HepG2 (cell line): ENCODE results near the gene MSI2. TPM values are rescaled to one million over a fixed set of nuclear protein-coding genes. Genes with fewer than 3 reads are reported as not detected.

ENCODE experiments used
- ATAC-seq: fragments of 200-7000 bp; cut with Tn5 transposase; 3 replicates; pipeline ENCODE4 v1.9.1; 2020; ENCODE audit warnings: mild to moderate bottlenecking, moderate library complexity
- BruUV-seq: library from RNA; stranded (reverse); fragments of 400-500 nt; replicated peaks from 2 replicates; lab custom pipeline; 2021; lab: Mats Ljungman, UMichigan
- CTCF ChIA-PET: fragments of 300-600 bp; formaldehyde crosslinking; extraction: SDS; loops from one replicate; lab custom pipeline; 2021; ENCODE audit warnings: low total read pairs, inconsistent platforms, low intra/inter-chr PET ratio; lab: Yijun Ruan, JAX
- POLR2A ChIA-PET: fragments of 350-600 bp; sonication (Branson Sonifier 250); formaldehyde crosslinking; loops from one replicate; lab custom pipeline; 2020; ENCODE audit warnings: antibody characterized with exemption, inconsistent platforms; lab: Yijun Ruan, JAX
- DNase-seq: peaks from one replicate; pipeline ENCODE4 v3.0.0-alpha.2; 2015; ENCODE audit warnings: low spot score
- FAIRE-seq: peaks from 3 replicates; lab custom pipeline; 2011; peaks lifted over from hg19 to GRCh38; lab: Jason Lieb, UNC
- H2AFZ ChIP-seq: one replicate; pipeline ENCODE4 v1.6.1; 2011; ENCODE audit warnings: low read length, inconsistent platforms
- H3K27ac ChIP-seq: fragments of 300-600 bp; 3 replicates; pipeline ENCODE4 v1.8.0; 2011; ENCODE audit warnings: mixed run types, mild to moderate bottlenecking, mixed read lengths, low read length, inconsistent platforms; ENCODE audit not compliant: insufficient read depth; ENCODE audit errors: extremely low read length
- H3K27me3 ChIP-seq, 2 experiments: fragments of 200-600 bp in 1 of 2; 2 replicates in 1 of 2; 3 replicates in 1 of 2; pipeline versions ENCODE4 v1.6.0 to v1.8.0; 2011; ENCODE audit warnings: low read length in 2 of 2, mild to moderate bottlenecking in 2 of 2, moderate library complexity in 2 of 2, inconsistent platforms in 1 of 2; ENCODE audit not compliant: insufficient read depth in 2 of 2, control insufficient read depth in 1 of 2
- H3K36me3 ChIP-seq, 2 experiments: fragments of 200-600 bp in 1 of 2; replicated peaks in 1 of 2; 2 replicates in 1 of 2; 3 replicates in 1 of 2; pipeline versions ENCODE4 v1.5.1 to v1.8.0; 2011; ENCODE audit warnings: low read length in 2 of 2, inconsistent platforms in 1 of 2; ENCODE audit not compliant: insufficient read depth in 2 of 2, control insufficient read depth in 1 of 2
- H3K4me1 ChIP-seq: 2 replicates; pipeline ENCODE4 v1.5.1; 2012; ENCODE audit warnings: low read length, inconsistent platforms; ENCODE audit not compliant: insufficient read depth
- H3K4me2 ChIP-seq: 2 replicates; pipeline ENCODE4 v1.6.0; 2011; ENCODE audit warnings: low read depth, low read length, inconsistent platforms
- H3K4me3 ChIP-seq, 3 experiments: fragments of 200-600 bp in 1 of 3; sonication (generic), shearing (Covaris generic) in 1 of 3; replicated peaks in 1 of 3; 2 replicates each; pipeline ENCODE4 v1.5.1; 2011 to 2016; ENCODE audit warnings: low read length in 3 of 3, inconsistent platforms in 2 of 3, low read depth in 2 of 3, mild to moderate bottlenecking in 2 of 3, control low read depth in 1 of 3, mixed read lengths in 1 of 3; ENCODE audit not compliant: insufficient read depth in 1 of 3
- H3K79me2 ChIP-seq: one replicate; pipeline ENCODE4 v1.6.1; 2011; ENCODE audit warnings: low read length, inconsistent platforms; ENCODE audit not compliant: insufficient read depth
- H3K9ac ChIP-seq: 2 replicates; pipeline ENCODE4 v1.6.0; 2011; ENCODE audit warnings: mild to moderate bottlenecking, low read depth, low read length, inconsistent platforms; ENCODE audit not compliant: insufficient read depth
- H3K9me3 ChIP-seq: 2 replicates; pipeline ENCODE4 v1.5.1; 2012; ENCODE audit warnings: mild to moderate bottlenecking, low read length
- H4K20me1 ChIP-seq: 2 replicates; pipeline ENCODE4 v1.6.0; 2011; ENCODE audit warnings: inconsistent platforms, mild to moderate bottlenecking, low read length, moderate library complexity; ENCODE audit not compliant: insufficient read depth
- GTF3A ChIP-seq: sonication (generic); formaldehyde crosslinking; conservative IDR thresholded peaks from 2 replicates; pipeline ENCODE4 v1.4.0; 2020; ENCODE audit warnings: mild to moderate bottlenecking, missing genetic modification reagents
- HMGXB3 ChIP-seq: sonication (generic); formaldehyde crosslinking; IDR thresholded peaks from 2 replicates; pipeline ENCODE4 v1.4.0; 2020; ENCODE audit warnings: missing genetic modification reagents, borderline replicate concordance
- HOXA7 ChIP-seq: sonication (generic); formaldehyde crosslinking; IDR thresholded peaks from 2 replicates; pipeline ENCODE4 v1.8.1; 2022; ENCODE audit warnings: mild to moderate bottlenecking, missing genetic modification reagents, moderate library complexity
- HOXD1 ChIP-seq: sonication (generic); formaldehyde crosslinking; IDR thresholded peaks from 2 replicates; pipeline ENCODE4 v1.5.0; 2020; ENCODE audit warnings: missing genetic modification reagents
- MEF2D ChIP-seq: sonication (generic); formaldehyde crosslinking; IDR thresholded peaks from 2 replicates; pipeline ENCODE4 v1.5.1; 2020; ENCODE audit warnings: mild to moderate bottlenecking, missing genetic modification reagents
- TAF15 ChIP-seq: fragments of 200-400 bp; formaldehyde crosslinking; IDR thresholded peaks from one replicate; pipeline ENCODE4 v1.6.1; 2018; ENCODE audit warnings: mild to moderate bottlenecking, low read depth, low read length; ENCODE audit not compliant: poor library complexity, severe bottlenecking
- TARDBP ChIP-seq: sonication (generic); formaldehyde crosslinking; IDR thresholded peaks from 2 replicates; pipeline ENCODE4 v1.8.0; 2022; ENCODE audit warnings: mild to moderate bottlenecking, missing genetic modification reagents
- WGBS: methylation state at CpG from one replicate; pipeline ENCODE4 v1.1.6; 2017; ENCODE audit warnings: low lambda C conversion rate; 5-methylcytosine and 5-hydroxymethylcytosine counted together
- in situ Hi-C: cut with HindIII; loops from 2 replicates; pipeline ENCODE4 v1.10.0; 2017; ENCODE audit warnings: low pct_unique_long_range_greater_than_20kb; ENCODE audit not compliant: extremely low pct_ligation_motif_present
- intact Hi-C: fragments of 100-400 bp; cut with micrococcal nuclease; formaldehyde crosslinking; loops from one replicate; pipeline ENCODE4 v1.10.0; 2022; ENCODE audit not compliant: unreplicated experiment
- polyA plus RNA-seq, 8 experiments: library from polyadenylated mRNA; depleted of rRNA in 3 of 8; stranded (reverse) in 7 of 8; unstranded in 1 of 8; fragments of >200 nt; fragmentation: Illumina TruSeq in 4 of 8; extraction: Trizol in 4 of 8; gene quantifications; 2 replicates each; pipeline versions ENCODE4 v1.2.1 to v1.2.3, GENCODE V29; 2011 to 2016; ENCODE audit warnings: low read depth in 4 of 8, missing spikeins in 1 of 8, mixed read lengths in 1 of 8; ENCODE audit not compliant: insufficient read depth in 1 of 8
- total RNA-seq, 5 experiments: library from RNA; depleted of rRNA; stranded (reverse); fragments of >200 nt; fragmentation: Illumina TruSeq; extraction: Trizol; gene quantifications; 2 replicates each; pipeline ENCODE4 v1.2.3, GENCODE V29; 2016; ENCODE audit warnings: low read depth in 1 of 5

MSI2 gene
- total and polyA plus RNA-seq, 2 of the 13 experiments (the other 11 are each of a cell fraction or from before 2014, with no cell fraction given): 77.5 to 78.4 TPM

- H2AFZ ChIP-seq: no peak overlapping the region
- no peak overlapping the region for H3K4me3 ChIP-seq
- H3K4me1 ChIP-seq: peaks cover 16% of the 10 kb centered on the region
- in situ Hi-C loops (no loop called here), intact Hi-C loops (no loop called here)
- H3K36me3 ChIP-seq: peaks cover 4 to 14% of the 10 kb centered on the region in 2 experiments; a peak in 4 of 5 replicates
- H4K20me1 ChIP-seq: peaks cover 6% of the 10 kb centered on the region; the same call in 1 of the 2 replicates
- ChIA-PET CTCF (no interaction called here), POLR2A (no interaction called here)
- no peaks in the 10 kb centered on the region for H3K9me3 ChIP-seq
- no peak for DNase-seq
- FAIRE-seq: no peak
- WGBS: 98% methylated on average over 5 of the region's 5 CpGs
- no peak for ATAC-seq
- H3K27me3 ChIP-seq: no peaks in the 10 kb centered on the region
- no peak overlapping the region for H3K9ac ChIP-seq
- no TSS peak for BruUV-seq
- H3K79me2 ChIP-seq: peaks cover 44% of the 10 kb centered on the region
- no peak overlapping the region for H3K4me2 ChIP-seq
- no peak for TF ChIP-seq TARDBP (CRISPR knock-in tag)
- TF ChIP-seq MEF2D (CRISPR knock-in tag): no peak
- TF ChIP-seq HOXA7 (CRISPR knock-in tag): no peak
- no peak for TF ChIP-seq HMGXB3
- TF ChIP-seq TAF15: no peak
- TF ChIP-seq HOXD1: no peak
- no peak for TF ChIP-seq GTF3A (CRISPR knock-in tag)
- H3K27ac ChIP-seq: no peak overlapping the region
These were observed 76.2 kb downstream of the MSI2 start for GRCh38 chr17:57332501-57332900.
